ENCODE results near the gene ZNF780A.
"Not testable (repeated sequence)": the region's sequence is repeated elsewhere in the genome, so short reads cannot be mapped to it uniquely, and the experiment has no call there.

ZNF780A gene

DNA sequence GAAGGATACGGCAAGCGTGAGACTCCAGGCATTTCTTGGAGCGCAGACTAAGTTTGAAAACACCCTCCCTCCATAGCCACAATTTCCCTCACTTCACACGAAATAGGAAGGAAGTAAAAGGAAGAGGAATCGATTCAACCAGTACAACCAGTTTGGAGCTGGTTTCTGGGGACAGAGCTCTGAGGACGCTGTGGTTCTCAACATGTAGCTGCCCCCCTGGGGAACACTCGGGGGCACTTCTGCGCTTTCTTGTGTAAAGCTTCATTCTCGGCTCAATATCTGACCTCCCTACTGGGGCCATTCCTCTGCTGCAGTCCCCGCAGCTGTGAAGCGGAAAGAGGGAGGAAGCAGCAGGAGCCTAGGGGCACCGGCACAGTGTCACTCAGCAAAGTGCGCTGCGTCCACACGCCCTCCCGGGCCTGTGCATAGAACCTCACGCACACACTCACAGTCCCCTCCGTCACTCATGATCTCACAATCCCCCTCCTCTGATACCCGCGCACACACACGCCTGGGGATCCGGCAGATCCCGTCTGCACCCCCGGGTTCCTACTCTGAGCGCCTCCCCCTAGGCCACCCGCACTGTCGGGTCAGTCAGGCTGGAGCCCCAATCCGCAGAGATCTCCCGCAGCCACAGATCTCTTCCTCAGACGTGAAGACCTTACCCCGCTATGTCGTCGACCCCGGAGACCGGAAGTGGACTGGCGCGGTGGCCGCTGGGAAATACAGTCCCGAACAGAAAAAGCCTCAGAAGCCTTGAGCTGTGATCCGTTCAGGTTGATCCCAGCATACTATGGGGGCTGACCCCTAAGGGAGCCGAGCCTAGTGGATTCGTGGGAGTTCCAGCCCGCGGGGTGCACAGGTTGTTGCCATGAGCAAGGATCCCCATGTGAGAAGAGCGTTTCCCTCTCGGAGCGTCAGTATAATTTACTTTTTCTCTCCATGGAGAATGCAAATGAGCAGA, at the start of gene ZNF780A:
ZNF780A (minus strand) TSS at position 703 of the 964 bp plus-strand sequence. CDS start 6,190 bp downstream, outside the sequence.
- H3K4me1 ChIP-seq (ENCODE audit: insufficient read depth, low read length): no peaks in the 10 kb centered on the region; the same call in 1 of the 2 replicates
- H3K9ac ChIP-seq (ENCODE audit: low read depth, low read length): peak within 1 kb of the TSS; percentile 86
- no peaks in the 10 kb centered on the region for H3K36me3 ChIP-seq (ENCODE audit: insufficient read depth, low read length)
- no peaks in the 10 kb centered on the region for H3K9me3 ChIP-seq (ENCODE audit: control insufficient read depth, insufficient read depth, low read length)

DNA sequence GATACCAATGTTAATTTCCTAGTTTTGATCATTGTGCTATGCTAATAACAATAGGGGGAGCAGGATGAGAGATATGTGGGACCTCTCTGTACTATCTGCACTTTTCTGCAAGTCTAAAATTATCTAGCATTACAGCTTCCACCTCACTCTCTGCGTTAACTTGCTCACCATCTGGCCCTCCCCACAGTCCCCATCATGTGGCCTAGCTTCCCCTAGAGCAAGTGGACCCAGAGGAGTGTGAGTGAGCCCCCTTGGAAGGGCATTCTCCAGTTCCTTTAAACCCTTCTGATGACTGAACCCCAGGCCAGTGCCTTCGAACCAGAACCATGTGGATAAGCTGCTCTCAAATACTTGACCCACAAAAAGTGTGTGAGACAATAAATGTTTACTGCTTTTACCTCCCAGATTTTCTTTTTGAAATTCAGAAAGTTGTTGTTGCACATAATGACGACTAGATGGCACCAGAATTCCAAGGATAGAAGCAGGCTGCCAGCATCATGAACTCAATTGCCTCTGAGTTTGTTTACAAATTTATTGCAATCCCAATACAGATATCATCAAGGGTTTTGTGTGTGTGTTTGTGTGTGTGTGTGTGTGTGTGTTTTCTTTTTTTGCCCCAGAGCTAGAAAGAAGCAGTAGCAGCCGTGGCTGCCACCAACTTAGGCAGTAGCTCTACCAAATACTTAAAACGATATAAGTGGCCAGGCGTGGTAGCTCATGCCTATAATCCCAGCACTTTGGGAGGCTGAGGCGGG, 49.0 kb upstream of the ZNF780A start:
- Histone ChIP-seq H3K9me3 (ENCODE audit: control insufficient read depth, insufficient read depth, low read length) (no peaks in the 10 kb centered on the region), H3K9ac (ENCODE audit: low read depth, low read length) (no peak overlapping the region), H3K36me3 (ENCODE audit: insufficient read depth, low read length) (no peaks in the 10 kb centered on the region), H3K4me1 (ENCODE audit: insufficient read depth, low read length) (no peaks in the 10 kb centered on the region; the same call in 1 of the 2 replicates)

DNA sequence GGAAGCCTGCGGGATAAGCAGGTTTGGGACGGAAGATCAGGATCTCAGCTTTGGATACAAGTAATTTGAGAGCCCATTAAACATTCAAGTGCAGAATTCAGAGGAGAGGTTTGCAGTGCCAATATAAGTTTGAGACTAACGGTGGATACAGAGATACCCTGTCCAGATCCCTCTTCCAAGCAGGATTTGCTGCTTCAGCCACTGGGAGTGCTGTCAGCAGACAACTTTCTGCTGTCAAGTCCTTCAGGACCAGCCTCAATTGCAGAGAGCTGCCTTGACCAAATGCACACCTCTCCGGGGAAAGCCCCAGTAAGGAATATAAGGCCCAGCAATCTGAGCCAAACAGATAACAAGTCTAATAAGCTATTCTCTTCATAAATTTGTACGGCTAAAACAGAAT, 46.1 kb upstream of the ZNF780A start:
- Histone ChIP-seq H3K4me1 (ENCODE audit: insufficient read depth, low read length) (no peaks in the 10 kb centered on the region), H3K36me3 (ENCODE audit: insufficient read depth, low read length) (no peaks in the 10 kb centered on the region), H3K9me3 (ENCODE audit: control insufficient read depth, insufficient read depth, low read length) (no peaks in the 10 kb centered on the region), H3K9ac (ENCODE audit: low read depth, low read length) (no peak overlapping the region)

DNA sequence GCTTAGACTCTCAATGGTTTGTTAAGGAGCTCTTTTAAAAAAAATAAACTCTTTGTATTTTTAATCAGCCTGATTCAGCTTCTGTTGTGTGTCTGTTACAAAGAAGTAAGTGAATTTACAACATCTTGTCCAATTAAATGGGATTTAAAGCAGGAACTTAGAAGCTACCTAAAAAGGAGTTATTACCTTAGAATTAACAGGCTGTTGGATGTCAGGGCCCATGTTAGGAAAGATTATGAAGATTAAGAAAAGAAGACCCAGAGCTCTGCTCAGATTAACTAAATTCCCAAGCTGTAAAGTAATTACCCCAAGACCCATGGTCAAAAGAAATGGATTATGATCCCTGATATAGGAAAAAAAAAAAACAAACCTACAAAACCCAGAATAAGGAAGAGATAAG, 44.1 kb upstream of the ZNF780A start:
- Histone ChIP-seq H3K36me3 (ENCODE audit: insufficient read depth, low read length) (no peaks in the 10 kb centered on the region), H3K9me3 (ENCODE audit: control insufficient read depth, insufficient read depth, low read length) (peaks cover 8% of the 10 kb centered on the region; the same call in 1 of the 2 replicates), H3K4me1 (ENCODE audit: insufficient read depth, low read length) (no peaks in the 10 kb centered on the region), H3K9ac (ENCODE audit: low read depth, low read length) (no peak overlapping the region)

DNA sequence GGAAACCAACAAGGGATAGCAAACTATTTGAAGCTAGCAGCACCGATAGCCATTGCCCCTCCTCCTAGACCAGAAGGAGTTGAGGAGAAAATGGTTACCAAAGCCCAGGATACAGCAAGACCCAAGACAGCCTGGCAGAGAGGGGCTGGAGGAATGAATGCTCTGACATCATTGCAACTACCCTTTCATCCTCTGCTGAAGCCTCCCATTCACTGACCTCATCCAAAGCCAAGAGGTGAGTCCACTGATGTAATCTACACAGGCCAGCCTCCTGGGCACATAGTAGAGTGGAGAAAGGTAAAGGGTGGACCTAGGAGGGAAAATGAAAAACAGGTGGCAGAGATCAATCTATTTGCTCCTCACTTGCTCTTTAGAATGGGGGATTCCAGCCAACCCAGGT, 42.7 kb upstream of the ZNF780A start:
- H3K9me3 ChIP-seq (ENCODE audit: control insufficient read depth, insufficient read depth, low read length): peaks cover 9% of the 10 kb centered on the region; the same call in 1 of the 2 replicates
- no peak overlapping the region for H3K9ac ChIP-seq (ENCODE audit: low read depth, low read length)
- no peaks in the 10 kb centered on the region for H3K4me1 ChIP-seq (ENCODE audit: insufficient read depth, low read length)
- H3K36me3 ChIP-seq (ENCODE audit: insufficient read depth, low read length): no peaks in the 10 kb centered on the region

DNA sequence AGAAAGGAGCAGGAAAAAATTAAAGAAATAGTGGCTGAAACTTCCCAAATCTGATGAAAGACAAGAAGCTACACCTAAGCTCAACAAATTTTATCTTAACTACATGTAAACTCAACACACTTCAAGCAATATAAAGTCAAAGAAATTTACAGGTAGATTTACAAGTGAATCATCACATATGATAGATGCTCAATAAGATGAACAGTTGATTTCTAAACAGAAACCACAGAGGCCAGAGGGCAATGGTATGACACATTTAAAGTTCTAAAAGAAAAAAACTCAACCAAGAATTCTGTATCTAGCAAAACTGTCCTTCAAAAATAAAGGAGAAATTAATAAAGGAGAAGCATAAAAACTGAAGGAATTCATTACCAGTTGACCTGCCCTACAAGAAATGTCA, 39.3 kb upstream of the ZNF780A start:
- no peaks in the 10 kb centered on the region for H3K4me1 ChIP-seq (ENCODE audit: insufficient read depth, low read length)
- no peaks in the 10 kb centered on the region for H3K36me3 ChIP-seq (ENCODE audit: insufficient read depth, low read length)
- H3K9ac ChIP-seq (ENCODE audit: low read depth, low read length): no peak overlapping the region
- H3K9me3 ChIP-seq (ENCODE audit: control insufficient read depth, insufficient read depth, low read length): peaks cover 9% of the 10 kb centered on the region; the same call in 1 of the 2 replicates

DNA sequence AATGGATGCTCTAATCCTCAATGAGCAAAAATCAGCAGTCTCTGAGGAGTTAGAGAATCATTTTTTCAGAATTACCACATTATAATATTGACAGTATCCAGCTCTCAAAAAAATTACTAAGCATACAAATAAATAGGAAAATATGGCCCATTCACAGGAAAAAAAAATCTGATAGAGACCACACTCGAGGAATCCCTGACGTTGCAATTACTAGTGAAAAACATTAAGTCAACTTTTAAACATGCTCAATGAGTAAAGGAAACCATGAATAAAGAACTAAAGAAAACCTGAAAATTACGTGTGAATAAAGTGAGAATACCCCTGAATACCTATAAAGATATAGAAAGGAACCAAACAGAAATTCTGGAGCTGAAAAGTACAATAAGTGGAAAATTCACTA, 38.7 kb upstream of the ZNF780A start:
- Histone ChIP-seq H3K9me3 (ENCODE audit: control insufficient read depth, insufficient read depth, low read length) (peaks cover 9% of the 10 kb centered on the region; the same call in 1 of the 2 replicates), H3K9ac (ENCODE audit: low read depth, low read length) (no peak overlapping the region), H3K4me1 (ENCODE audit: insufficient read depth, low read length) (no peaks in the 10 kb centered on the region), H3K36me3 (ENCODE audit: insufficient read depth, low read length) (no peaks in the 10 kb centered on the region)

DNA sequence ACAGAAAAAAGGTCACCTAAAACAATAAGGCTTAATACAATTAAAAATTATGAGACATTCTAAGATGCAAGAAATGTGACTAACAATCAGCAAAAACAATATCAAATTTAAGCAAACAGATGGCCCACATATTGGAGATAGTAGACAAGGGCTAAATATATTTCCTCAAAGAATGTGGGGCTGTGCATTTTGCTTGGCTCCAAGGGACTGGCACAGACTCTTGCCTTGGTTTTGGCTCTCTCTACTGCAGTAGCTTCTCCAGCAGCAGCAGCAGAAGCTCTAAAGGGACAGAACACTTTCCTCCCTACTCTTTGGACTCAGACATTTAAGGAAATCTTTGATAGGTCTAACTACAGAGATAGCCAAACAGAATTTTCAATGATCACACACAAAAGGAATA, 38.2 kb upstream of the ZNF780A start:
- Histone ChIP-seq H3K9me3 (ENCODE audit: control insufficient read depth, insufficient read depth, low read length) (peaks cover 9% of the 10 kb centered on the region; the same call in 1 of the 2 replicates), H3K4me1 (ENCODE audit: insufficient read depth, low read length) (no peaks in the 10 kb centered on the region), H3K36me3 (ENCODE audit: insufficient read depth, low read length) (no peaks in the 10 kb centered on the region), H3K9ac (ENCODE audit: low read depth, low read length) (no peak overlapping the region)

DNA sequence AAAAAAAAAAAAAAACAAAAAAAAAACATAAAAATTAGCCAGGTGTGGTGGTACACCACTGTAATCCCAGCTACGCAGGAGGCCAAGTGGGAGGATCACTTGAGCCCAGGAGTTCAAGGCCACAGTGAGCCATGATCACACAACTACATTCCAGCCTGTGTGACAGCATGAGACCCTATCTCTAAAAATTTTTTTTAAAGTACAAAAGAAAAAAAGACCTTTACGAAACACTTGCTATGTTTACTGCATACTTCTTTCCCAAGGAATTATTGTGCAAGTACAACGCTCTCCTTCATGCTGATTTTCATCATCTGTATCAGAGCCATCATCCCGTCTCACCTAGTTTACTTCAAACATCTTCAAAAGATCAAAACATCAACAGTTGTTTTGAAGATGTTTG, 28.6 kb upstream of the ZNF780A start:
- Histone ChIP-seq H3K36me3 (ENCODE audit: insufficient read depth, low read length) (no peaks in the 10 kb centered on the region), H3K9me3 (ENCODE audit: control insufficient read depth, insufficient read depth, low read length) (no peaks in the 10 kb centered on the region; the same call in 1 of the 2 replicates), H3K4me1 (ENCODE audit: insufficient read depth, low read length) (no peaks in the 10 kb centered on the region), H3K9ac (ENCODE audit: low read depth, low read length) (no peak overlapping the region)

DNA sequence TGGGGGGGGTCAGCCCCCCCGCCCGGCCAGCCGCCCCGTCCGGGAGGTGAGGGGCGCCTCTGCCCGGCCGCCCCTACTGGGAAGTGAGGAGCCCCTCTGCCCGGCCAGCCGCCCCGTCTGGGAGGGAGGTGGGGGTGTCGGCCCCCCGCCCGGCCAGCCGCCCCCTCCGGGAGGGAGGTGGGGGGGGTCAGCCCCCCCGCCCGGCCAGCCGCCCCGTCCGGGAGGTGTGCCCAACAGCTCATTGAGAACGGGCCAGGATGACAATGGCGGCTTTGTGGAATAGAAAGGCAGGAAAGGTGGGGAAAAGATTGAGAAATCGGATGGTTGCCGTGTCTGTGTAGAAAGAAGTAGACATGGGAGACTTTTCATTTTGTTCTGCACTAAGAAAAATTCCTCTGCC, 27.9 kb upstream of the ZNF780A start:
- not testable (repeated sequence) for H3K9ac ChIP-seq (ENCODE audit: low read depth, low read length); H3K4me1 ChIP-seq (ENCODE audit: insufficient read depth, low read length); H3K9me3 ChIP-seq (ENCODE audit: control insufficient read depth, insufficient read depth, low read length); H3K36me3 ChIP-seq (ENCODE audit: insufficient read depth, low read length)

DNA sequence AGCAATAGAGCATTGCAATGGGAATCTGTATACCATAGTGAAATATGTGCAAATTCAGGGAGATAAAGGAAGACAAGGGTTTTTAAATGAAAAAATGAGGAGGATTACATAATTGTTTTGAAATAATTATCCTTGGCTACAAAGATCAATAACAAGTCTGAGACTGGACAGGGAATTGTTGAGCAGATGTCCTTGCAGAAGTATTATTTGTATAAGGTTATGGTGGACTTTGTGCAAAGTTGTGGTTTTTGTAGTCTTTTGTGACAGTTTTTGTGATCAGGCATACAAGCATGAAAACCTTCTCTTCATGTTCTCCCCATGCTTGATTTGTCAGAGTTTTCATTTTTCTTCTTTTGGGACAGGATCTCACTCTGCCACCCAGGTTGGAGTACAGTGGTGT, 25.3 kb upstream of the ZNF780A start:
- no peaks in the 10 kb centered on the region for H3K36me3 ChIP-seq (ENCODE audit: insufficient read depth, low read length)
- no peak overlapping the region for H3K9ac ChIP-seq (ENCODE audit: low read depth, low read length)
- H3K9me3 ChIP-seq (ENCODE audit: control insufficient read depth, insufficient read depth, low read length): no peaks in the 10 kb centered on the region; the same call in none of the 2 replicates
- no peaks in the 10 kb centered on the region for H3K4me1 ChIP-seq (ENCODE audit: insufficient read depth, low read length)

DNA sequence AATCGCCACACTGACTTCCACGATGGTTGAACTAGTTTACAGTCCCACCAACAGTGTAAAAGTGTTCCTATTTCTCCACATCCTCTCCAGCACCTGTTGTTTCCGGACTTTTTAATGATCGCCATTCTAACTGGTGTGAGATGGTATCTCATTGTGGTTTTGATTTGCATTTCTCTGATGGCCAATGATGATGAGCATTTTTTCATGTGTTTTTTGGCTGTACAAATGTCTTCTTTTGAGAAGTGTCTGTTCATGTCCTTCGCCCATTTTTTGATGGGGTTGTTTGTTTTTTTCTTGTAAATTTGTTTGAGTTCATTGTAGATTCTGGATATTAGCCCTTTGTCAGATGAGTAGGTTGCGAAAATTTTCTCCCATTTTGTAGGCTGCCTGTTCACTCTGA, 23.4 kb upstream of the ZNF780A start:
- not testable (repeated sequence) for H3K9ac ChIP-seq (ENCODE audit: low read depth, low read length); H3K36me3 ChIP-seq (ENCODE audit: insufficient read depth, low read length); H3K4me1 ChIP-seq (ENCODE audit: insufficient read depth, low read length); H3K9me3 ChIP-seq (ENCODE audit: control insufficient read depth, insufficient read depth, low read length)

DNA sequence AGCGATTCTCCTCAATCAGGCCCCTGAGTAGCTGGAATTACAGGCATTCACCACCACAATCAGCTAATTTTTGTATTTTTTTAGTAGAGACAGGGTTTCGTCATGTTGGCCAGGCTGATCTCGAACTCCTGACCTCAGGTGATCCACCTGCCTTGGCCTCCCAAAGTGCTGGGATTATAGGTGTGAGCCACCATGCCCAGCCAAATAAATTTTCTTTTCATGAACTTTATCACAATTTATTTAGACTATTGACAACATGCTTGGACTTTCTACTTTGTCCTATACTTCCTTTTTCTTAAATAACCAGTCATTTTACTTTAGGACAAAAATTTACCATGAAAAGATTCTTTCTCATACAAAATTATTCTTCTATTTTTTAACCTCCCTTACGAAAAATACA, 21.5 kb upstream of the ZNF780A start:
- not testable (repeated sequence) for H3K9me3 ChIP-seq (ENCODE audit: control insufficient read depth, insufficient read depth, low read length); H3K9ac ChIP-seq (ENCODE audit: low read depth, low read length); H3K4me1 ChIP-seq (ENCODE audit: insufficient read depth, low read length); H3K36me3 ChIP-seq (ENCODE audit: insufficient read depth, low read length)

DNA sequence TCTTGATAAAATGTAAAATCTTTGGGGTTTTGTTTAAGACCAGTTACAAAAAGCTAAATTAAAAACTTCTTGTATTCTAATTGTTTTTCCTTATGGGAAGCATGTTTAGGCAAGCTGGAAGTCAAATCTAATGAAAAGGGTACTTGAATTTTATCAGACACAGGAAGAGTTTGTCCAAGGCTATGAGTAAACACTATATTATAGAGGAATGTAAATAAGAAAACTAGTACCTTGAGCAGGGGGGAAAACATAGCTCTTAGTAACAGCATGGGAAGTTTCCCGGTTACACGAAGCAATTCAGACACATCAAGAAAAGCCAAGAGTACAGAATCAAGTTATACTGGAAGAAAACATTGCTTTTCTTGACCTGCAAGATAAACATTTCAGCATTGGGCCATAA, 19.8 kb upstream of the ZNF780A start:
- H3K36me3 ChIP-seq (ENCODE audit: insufficient read depth, low read length): no peaks in the 10 kb centered on the region

More for the DNA sequence above, 19.8 kb upstream of the ZNF780A start:
- no peaks in the 10 kb centered on the region for H3K4me1 ChIP-seq (ENCODE audit: insufficient read depth, low read length)
- no peak overlapping the region for H3K9ac ChIP-seq (ENCODE audit: low read depth, low read length)
- no peaks in the 10 kb centered on the region; the same call in none of the 2 replicates for H3K9me3 ChIP-seq (ENCODE audit: control insufficient read depth, insufficient read depth, low read length)
